NCI-H510A (cell line): Measurements from ENCODE around the gene HMGCS2.

Source experiments
- DNase-seq: peaks from one replicate; lab custom pipeline; 2025; lab: John Stamatoyannopoulos, UW

Gene HMGCS2

DNA sequence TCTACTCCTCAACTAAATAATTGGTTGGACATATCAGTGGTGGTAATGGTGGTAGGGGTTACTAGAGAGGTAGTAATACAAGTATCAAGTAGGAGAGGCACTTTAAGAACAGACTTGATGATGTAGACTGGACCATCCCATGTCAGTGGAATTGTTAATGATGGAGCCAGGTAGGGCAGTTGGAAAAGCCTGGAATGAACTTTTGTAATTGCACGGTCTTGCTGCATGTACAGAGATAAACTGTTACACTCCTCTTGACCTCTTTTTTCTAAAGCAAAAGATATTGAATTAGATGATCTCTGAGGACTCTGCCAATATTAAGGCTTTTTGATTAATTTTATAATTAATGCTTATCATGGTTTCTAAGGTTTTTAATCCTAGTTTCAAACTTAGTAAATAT is 5.8 kb downstream of the HMGCS2 start:
- no peak for DNase-seq

DNA sequence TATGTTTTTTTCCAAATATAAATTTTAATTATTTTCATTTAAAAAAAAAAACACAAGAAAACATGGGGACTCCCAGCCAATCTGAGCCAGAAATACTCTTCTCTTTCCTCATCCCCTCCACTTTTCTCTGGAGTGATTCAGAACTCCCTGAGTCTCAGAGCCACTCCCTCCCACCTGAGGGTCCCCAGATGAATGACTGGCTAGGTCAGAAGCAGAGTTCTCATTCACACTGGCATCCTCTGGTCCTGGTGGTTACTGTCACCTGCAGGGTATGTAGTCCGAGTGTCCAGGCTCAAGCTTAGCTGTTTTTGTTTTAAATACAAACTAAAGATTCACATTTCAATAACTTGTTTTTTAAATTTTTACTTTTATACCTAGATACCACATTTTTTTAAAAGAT is 6.3 kb downstream of the HMGCS2 start:
- no peak for DNase-seq

DNA sequence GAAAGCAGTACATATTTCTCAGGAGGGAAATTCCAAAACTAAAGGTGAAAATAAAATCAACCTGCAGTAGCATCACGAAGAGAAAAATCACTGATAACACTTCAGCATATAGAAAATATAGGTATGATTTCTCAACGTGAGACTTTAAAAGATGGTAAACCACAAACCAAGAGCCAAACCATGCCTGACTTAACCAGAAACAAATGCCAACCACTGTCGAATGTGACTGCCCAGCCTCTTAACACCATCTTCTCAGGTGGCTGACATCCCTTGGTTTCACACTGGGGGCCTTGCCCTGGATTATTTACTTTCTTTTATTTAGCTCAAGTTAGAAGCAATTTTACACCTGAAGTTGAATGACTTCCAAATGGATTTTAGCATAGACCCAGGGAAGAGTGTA is 10.1 kb downstream of the HMGCS2 start:
- no peak for DNase-seq

DNA sequence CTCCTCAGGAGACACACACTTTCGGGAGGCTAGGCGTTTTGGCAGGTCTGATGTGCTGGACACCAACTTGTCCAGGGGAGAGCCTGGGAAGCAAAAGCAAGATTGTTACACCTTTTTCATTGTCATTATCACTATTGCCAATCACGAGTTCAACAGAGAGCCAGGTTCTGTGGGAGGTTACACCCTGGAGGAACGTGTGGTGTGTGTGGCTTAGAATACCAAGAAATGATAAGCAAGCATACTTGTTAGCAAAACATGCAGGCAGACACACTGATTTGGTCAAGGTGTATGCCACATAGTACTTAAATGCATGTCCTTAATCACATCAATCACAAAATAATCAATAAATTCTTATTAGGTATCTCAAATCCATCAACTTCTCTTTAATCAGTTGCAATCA is 16.1 kb downstream of the HMGCS2 start:
- DNase-seq: no peak

DNA sequence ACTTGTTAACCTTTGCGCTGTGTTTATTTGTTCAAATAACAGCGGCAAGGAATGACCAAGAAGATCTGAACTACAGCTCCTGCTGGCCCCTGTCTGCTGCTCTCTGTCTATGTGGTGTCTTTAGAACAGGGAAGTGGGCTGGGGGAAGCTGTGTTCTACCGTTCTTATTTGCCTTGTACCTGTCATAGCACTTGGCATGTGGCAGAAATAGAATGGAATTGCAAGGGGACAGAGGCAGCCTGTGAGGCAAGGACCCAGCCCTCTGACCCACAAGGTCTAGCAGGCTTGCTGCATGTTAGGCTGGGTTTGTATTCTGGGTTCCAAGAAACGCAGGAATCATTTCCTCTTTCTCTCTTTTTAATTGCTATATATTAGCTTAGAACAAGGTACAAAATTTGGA is 20.7 kb downstream of the HMGCS2 start:
- DNase-seq: no peak

DNA sequence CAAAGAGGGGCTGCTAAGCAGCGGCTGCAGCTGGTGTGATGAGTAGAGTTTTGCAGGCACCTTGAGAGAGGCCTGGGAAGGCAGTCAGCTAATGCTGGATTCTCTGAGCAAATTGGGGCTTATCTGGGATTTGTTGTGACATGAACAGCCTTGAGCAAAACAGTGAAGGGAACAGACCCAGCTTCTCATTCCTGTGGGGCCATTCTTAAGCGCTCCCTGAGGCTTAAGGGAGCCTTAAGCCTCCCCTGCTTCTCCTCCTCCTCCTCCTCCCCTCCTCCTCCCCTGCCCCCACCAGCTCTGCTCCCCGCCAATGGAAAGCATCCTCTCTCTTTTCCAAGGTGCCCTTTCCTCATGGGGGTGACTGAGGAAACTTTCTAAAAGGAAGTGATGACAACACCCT is 21.3 kb downstream of the HMGCS2 start:
- DNase-seq: no peak

DNA sequence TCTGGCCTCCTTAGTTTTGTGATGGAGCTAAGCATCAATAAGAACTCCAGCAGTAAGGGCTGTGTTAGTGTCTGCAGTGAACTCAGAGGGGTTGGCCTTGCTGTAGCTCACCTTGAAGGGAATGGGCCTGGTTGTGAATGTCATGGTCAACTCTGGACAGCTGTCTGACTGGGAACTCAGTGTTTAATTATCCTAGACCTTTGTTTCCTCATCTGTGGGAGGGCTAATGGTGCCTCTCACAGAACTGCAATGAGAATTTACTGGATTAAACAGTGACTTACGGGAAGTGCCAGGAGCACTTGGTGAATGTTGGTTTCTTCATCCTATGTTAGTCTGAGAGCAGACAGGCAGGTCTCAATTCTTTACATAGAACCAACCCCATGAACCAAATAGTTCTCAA is 23.7 kb downstream of the HMGCS2 start:
- DNase-seq: no peak

DNA sequence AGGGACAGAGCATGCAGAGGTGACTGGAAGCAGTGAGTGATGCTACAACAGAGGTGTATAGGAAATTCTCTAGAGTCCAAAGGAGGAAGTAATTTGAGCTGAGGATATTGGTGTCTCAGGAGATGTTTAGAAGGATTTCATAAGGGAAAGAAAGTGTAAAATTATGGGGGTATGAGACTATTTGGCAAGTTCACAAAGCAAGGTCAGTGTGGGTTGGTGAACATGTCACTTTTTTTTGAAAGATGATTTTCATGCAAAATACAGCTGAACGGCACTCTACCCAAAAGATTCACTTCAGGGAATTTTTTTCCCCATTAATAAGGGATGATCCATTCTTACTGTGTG is 24.1 kb downstream of the HMGCS2 start:
- no peak for DNase-seq

DNA sequence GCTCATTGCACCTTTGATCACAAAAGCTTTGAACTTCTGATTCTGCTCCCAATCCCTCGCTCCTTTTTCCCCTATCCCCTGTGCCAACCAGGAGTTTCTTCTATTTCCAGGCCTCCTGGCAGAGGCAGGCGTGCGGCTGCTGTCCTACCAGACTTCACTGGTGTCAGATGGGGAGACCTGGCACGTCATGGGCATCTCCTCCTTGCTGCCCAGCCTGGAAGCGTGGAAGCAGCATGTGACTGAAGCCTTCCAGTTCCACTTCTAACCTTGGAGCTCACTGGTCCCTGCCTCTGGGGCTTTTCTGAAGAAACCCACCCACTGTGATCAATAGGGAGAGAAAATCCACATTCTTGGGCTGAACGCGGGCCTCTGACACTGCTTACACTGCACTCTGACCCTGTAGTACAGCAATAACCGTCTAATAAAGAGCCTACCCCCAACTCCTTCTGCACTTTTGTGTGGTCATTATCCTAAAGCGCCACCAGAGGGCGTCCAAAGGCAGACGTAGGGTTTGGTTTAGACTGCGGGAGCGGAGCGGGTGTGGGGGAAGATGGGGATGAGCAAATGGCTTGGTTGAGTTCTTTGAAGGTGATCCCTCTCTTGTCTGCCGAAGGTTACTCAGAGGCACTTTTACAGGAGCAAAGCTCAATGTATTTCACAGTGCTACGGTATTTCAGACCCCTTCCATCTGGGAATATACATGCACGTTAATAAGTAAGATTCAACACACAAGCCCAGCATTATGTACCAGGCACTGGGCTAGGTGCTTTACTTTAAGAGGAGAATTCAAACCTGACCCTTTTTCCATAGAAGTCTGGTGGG is 24.7 kb downstream of the HMGCS2 start:
- peak; percentile 23 for DNase-seq

DNA sequence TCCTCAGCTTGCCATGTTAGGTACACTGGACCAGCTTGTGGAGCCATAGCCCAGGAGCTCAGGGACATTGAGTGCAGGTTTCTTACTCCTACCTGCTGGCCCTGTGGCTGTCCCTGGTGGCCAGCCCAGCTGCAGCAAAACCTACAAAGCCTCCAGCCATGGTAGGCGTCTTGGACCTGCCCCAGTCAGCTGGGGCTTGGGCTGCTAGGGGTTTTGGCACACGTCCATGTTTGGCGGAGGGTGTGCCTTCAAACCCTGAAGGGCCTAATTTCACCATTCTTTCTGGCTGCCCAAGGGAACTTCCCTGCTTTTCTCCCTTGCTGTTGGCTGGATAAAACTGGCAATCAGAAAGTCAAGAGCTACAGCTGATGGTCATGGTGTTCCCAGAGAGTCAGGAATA is 25.4 kb downstream of the HMGCS2 start:
- DNase-seq: no peak

DNA sequence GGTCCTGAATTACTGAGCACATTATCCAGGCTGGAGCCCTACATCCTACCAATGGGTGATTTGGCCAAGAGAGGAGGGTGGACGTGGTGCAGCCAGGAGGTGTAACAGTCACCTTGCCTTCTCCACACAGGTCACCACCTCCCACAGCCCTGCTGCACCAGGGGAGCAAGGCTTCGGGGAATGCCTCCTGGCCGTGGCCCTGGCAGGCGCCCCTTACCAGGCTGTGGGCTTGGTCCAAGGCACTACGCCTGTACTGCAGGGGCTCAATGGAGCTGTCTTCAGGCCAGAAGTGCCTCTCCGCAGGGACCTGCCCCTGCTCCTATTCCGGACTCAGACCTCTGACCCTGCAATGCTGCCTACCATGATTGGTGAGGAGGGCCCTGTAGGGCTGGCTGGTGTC is 26.0 kb downstream of the HMGCS2 start:
- DNase-seq: no peak

DNA sequence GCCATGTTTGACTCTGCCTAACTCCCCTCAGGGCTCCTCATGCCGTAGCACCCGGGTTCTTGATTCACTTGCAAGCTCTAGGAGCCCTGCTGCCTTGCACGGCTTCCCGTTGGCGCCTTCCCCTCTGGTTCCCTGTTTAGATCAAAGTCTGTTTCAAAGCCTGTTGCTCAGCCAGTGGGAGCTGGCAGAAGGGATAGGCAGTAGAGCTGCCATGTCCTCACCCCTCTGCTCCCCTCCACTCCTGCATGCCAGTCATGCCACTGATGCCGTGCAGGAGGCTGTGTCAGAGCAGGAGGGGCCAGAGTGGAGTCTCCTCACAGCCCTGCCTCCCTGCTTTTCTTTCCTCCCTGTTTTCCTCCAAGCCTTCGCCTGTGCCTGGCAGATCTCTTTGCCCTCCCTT is 26.5 kb downstream of the HMGCS2 start:
- DNase-seq: no peak

DNA sequence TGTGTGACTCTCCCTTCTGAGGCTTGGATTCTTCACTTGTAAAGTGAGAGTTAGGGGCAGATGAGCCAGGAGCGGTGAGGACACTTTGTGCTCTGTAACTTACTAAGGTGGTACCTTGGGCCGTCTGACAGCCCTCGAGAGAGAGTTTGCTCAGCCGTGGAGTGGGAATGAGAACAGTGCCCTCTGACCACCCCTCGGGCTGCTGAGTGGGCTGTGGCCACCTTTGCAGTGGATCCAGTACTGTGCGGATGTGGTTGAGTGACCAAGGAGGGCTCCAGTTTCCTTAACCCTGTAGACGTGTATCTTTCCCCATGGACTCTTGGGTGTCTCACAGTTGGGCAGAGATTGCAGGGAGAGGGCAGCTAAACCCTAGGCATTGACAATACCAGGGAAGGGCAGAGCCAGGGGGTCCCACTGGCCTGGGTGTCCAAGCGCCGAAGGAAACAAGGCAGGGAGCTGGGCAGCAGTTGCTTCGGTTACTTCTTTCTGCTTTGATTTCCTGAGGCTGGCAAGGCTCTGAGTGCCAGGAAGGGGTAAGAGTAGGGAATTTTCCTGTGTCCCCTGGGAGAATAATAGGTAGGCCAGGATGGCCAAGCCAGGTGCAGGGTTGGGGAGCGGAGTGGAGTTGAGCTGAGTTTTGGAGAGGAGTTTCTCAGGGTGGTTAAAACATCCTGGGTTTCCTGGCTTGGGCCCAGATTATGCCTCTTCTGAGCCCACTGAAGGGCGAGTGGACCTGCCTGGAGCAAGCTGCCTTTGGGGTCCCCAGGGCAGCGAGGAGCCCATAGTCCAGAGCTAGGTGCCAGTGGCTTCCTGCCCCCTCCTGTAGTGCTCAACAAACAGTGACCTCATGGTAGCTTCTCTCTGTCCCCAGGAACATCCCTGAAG is 27.6 kb downstream of the HMGCS2 start:
- DNase-seq: no peak

DNA sequence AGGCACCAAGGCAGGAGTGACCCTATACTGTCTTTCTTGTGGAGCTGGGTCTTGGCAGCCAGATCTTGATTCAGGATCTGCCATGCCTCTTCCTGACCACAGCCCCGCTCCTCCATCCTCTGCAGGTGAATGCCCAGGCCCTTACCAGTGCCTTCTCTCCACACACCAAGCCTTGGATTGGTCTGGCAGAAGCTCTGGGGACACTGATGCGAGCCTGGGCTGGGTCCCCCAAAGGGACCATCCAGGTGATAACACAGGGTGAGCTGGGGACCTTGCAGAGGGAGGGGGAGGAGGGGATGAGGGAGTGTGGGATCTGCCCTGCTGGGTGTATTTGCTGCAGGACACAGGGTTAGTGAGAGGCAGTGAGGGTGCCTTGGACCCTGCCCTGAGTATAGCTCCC is 28.4 kb downstream of the HMGCS2 start:
- DNase-seq: no peak

DNA sequence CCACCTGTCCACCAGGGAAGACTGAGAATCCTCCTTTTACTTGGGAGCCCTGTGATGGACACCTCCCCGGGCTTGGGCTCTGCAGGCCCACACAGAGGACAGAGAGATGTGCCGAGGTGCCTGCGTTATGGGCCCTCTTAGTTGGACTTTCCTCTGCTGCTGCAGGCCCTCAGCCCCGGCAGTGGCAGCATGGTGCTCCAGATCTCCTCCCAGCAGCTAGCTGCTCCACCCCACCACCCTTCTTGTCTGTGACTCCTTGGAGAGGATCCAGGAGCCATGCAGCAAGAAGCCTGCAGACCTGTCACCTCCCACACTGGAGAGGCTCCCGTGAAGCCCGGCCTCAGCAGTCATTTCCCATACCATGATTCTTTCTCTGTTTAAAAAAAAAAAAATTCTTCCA is 29.6 kb downstream of the HMGCS2 start:
- DNase-seq: no peak

DNA sequence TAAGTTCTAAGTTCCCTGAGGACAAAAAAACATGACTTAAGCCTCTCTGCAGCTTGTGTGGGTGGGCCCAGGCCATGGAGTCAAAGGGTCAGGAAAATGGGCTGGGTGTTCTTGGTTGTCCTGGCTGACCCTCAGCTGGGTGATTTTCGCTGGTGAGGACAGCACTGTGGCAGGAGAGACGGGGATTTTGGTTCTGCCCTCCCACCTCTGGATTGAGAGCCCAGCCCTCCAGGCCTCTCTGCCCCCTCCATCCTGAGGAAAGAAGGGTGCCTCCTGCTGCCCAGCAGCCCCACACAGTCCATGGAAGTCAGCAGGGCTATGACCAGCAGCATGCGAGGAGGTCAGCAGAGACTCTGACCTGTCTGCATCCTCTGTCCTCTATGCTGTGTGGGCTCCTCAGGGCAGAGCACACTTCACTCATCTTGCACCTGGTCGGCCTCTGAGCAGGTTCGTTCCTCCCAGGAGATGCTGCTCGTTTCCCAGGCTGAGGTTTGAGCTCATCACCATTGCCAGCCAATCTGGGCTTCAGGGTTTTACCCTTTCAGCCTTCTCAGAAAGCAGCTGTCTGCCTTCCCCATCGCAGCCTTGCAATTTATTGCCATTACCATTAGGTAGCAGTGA is 30.5 kb downstream of the HMGCS2 start:
- DNase-seq: no peak

DNA sequence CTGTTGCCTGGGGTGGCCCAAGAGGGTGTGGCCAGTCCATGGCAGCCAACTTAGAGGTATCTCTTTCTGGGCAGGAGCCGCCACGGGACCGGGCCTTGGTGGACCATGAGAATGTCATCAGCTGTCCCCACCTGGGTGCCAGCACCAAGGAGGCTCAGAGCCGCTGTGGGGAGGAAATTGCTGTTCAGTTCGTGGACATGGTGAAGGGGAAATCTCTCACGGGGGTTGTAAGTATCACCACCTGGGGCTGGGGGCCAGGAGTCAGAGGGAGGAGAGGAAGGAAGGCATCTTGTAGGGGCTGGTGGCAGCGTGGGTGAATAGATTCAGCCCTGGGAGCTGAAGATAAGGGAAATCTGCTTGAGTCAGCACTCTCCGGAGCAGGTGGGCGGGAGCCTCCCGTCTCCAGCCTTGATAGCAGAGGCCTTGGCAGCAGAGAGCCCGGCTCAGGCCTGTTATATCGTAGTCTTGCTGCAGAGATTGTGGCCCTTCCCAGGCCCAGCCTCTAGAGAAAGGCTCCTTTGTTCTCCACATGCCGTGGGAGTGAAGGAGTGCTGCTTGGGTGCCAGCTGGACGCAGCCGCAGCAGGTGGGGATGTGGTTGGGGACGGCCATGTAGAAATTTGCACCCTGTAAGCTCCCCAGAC is 31.5 kb downstream of the HMGCS2 start:
- DNase-seq: no peak

DNA sequence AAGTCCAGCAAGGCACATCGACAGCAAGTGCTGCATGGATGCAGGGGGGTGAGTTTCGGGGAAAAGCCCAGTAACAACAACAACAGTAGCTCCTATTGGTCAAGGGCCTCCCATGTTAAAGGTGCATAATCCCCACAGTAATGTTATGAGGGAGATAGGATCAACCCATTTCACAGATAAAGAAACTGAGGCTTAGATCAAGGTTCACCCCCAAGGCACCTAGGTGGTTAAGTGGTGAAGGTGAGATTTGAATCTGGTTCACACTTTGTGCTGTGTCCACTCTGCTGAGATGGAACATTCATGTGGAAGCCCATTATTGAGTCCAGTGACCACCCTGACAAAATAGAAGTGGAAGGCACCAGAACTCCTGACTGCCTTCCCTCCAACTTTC is 32.1 kb downstream of the HMGCS2 start:
- DNase-seq: no peak

DNA sequence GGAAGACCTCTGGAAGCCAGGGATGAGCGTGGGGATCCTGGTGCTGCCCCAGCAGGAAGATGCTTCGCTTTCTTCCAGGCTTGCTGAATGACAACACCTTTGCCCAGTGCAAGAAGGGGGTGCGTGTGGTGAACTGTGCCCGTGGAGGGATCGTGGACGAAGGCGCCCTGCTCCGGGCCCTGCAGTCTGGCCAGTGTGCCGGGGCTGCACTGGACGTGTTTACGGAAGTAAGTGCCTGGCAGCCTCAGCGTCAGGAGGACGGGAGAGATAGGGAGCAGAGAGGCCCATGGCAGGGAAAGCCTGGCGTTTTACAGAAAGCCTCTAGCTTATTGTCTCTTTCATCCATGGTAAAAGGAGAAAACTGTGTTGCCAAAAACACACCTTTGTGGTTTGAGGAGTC is 33.5 kb downstream of the HMGCS2 start:
- no peak for DNase-seq

DNA sequence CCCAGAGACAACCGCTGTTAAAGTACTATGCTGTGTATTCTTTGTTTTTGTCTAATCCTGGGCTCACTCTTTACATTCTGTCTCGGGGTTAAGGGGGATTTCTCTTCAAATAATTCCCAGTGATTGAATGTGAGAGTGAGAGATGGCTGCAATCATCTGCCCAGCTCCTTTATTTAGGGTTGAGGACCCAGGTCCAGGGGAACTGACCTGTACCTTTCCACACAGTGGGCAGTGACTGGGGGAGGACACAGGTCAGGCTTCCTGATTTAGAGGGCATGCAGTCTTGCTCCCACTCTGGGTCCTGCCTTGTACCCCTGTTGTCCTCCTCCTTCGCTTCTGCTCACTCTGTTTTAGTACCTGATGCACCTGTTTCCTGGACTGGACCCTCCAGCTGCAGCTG is 35.0 kb downstream of the HMGCS2 start:
- DNase-seq: no peak

DNA sequence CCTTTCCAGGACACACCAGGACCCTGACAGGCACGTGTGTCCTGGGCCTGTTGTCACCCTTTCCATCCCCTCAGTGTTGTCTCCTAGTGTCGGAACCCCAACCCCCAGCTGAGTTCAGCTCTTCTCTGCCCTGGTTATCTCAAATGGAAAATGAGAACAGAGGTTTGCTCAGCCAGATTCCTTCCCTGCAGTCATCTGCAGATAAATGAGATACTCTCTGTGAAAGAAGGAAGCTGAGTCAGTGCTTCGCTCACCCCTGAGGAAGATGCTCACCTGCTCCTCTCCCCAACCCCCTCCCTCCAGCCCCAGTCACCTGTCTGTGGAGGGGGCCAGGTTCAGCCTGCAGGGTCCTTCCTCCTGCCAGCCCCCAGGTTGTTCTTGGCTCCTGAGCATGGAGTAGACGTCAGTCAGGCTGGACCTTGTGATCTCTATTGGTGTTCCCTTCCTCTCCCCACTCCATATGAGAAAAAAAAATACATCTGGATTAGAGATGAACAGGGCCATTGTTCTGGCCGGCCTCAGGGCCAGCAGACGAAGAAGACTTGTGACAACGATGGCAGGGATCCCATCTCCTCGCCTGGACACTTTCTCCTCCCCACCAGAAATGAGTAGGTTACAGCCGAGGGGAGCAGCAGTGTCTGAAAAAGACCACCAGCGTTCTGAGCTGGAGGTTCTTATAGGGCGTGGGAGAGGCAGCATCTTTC is 36.1 kb downstream of the HMGCS2 start:
- no peak for DNase-seq
